WTC11 (cell line): ENCODE data around the gene RFC4. TPM values are rescaled to one million over a fixed set of nuclear protein-coding genes. Genes with fewer than 3 reads are reported as not detected.

Experiments
- ATAC-seq: fragments of 200-7000 bp; cut with Tn5 transposase; 2 replicates; pipeline ENCODE4 v1.10.0; 2021; ENCODE audit warnings: mild to moderate bottlenecking, moderate library complexity
- CTCF ChIA-PET: fragments of 300-600 bp; sonication (Branson Sonifier 250); formaldehyde crosslinking; loops from one replicate; lab custom pipeline; 2021; ENCODE audit warnings: antibody characterized with exemption; lab: Charles Lee
- POLR2A ChIA-PET: fragments of 350-600 bp; sonication (Branson Sonifier 250); formaldehyde crosslinking; loops from one replicate; lab custom pipeline; 2021; ENCODE audit warnings: antibody characterized with exemption; lab: Charles Lee
- DNase-seq: peaks from one replicate; pipeline ENCODE4 v3.0.0; 2021; ENCODE audit warnings: low spot score
- H3K27ac Mint-ChIP-seq: 2 replicates; pipeline ENCODE4 v1.8.0; 2021; ENCODE audit warnings: mixed read lengths
- H3K27me3 Mint-ChIP-seq: 2 replicates; pipeline ENCODE4 v1.8.0; 2021; ENCODE audit warnings: low read depth, mild to moderate bottlenecking, moderate library complexity, mixed read lengths
- H3K36me3 Mint-ChIP-seq: 2 replicates; pipeline ENCODE4 v1.8.0; 2021; ENCODE audit warnings: mixed read lengths
- H3K4me1 Mint-ChIP-seq: 2 replicates; pipeline ENCODE4 v1.8.0; 2022; ENCODE audit warnings: mixed read lengths
- H3K4me3 Mint-ChIP-seq: 2 replicates; pipeline ENCODE4 v1.8.0; 2021; ENCODE audit warnings: mild to moderate bottlenecking, moderate library complexity, mixed read lengths
- H3K9me3 Mint-ChIP-seq: 2 replicates; pipeline ENCODE4 v1.8.0; 2021; ENCODE audit warnings: mixed read lengths
- AR ChIP-seq: fragments of 250-450 bp; sonication (Bioruptor Pico); IDR thresholded peaks from 2 replicates; pipeline ENCODE4 v1.9.0; 2021; ENCODE audit warnings: mild to moderate bottlenecking
- ATF2 ChIP-seq: sonication (generic); formaldehyde crosslinking; IDR thresholded peaks from 2 replicates; pipeline ENCODE4 v1.8.1; 2022; ENCODE audit warnings: low read depth, missing genetic modification reagents, borderline replicate concordance
- FOXP4 ChIP-seq: sonication (generic); formaldehyde crosslinking; IDR thresholded peaks from 2 replicates; pipeline ENCODE4 v1.8.0; 2022; ENCODE audit warnings: mild to moderate bottlenecking, missing genetic modification reagents
- GABPB1 ChIP-seq: sonication (generic); formaldehyde crosslinking; IDR thresholded peaks from 2 replicates; pipeline ENCODE4 v1.8.1; 2023; ENCODE audit warnings: mild to moderate bottlenecking, missing genetic modification reagents
- HMGA2 ChIP-seq: fragments of 250-450 bp; sonication (Bioruptor Pico); IDR thresholded peaks from 2 replicates; pipeline ENCODE4 v1.4.0; 2021; ENCODE audit warnings: mild to moderate bottlenecking, moderate library complexity
- HMGXB4 ChIP-seq: sonication (generic); formaldehyde crosslinking; IDR thresholded peaks from 2 replicates; pipeline ENCODE4 v1.8.1; 2023; ENCODE audit warnings: mild to moderate bottlenecking, moderate library complexity, missing genetic modification reagents
- JAZF1 ChIP-seq: fragments of 250-450 bp; sonication (Bioruptor Pico); IDR thresholded peaks from 2 replicates; pipeline ENCODE4 v1.9.0; 2021; ENCODE audit warnings: moderate library complexity, mild to moderate bottlenecking, inconsistent platforms
- NFATC4 ChIP-seq: fragments of 250-450 bp; sonication (Bioruptor Pico); IDR thresholded peaks from 2 replicates; pipeline ENCODE4 v1.9.0; 2021; ENCODE audit warnings: mild to moderate bottlenecking
- NFYB ChIP-seq: sonication (generic); formaldehyde crosslinking; conservative IDR thresholded peaks from 2 replicates; pipeline ENCODE4 v1.8.0; 2022; ENCODE audit warnings: low read depth, missing genetic modification reagents
- PREB ChIP-seq: sonication (generic); formaldehyde crosslinking; IDR thresholded peaks from 2 replicates; pipeline ENCODE4 v1.8.1; 2022; ENCODE audit warnings: mild to moderate bottlenecking, missing genetic modification reagents, moderate library complexity, borderline replicate concordance
- SOX15 ChIP-seq: fragments of 250-450 bp; sonication (Bioruptor Pico); IDR thresholded peaks from 2 replicates; pipeline ENCODE4 v1.9.0; 2021; ENCODE audit warnings: mild to moderate bottlenecking
- TCF7 ChIP-seq: sonication (generic); formaldehyde crosslinking; IDR thresholded peaks from 2 replicates; pipeline ENCODE4 v1.8.0; 2022; ENCODE audit warnings: mild to moderate bottlenecking, low read depth, missing genetic modification reagents, moderate library complexity
- ZMAT4 ChIP-seq: fragments of 250-450 bp; sonication (Bioruptor Pico); IDR thresholded peaks from 2 replicates; pipeline ENCODE4 v1.9.0; 2021; ENCODE audit warnings: mild to moderate bottlenecking
- ZNF121 ChIP-seq: sonication (generic); formaldehyde crosslinking; IDR thresholded peaks from 2 replicates; pipeline ENCODE4 v1.8.0; 2023; ENCODE audit warnings: missing genetic modification reagents
- ZNF416 ChIP-seq: fragments of 250-450 bp; sonication (Bioruptor Pico); IDR thresholded peaks from 2 replicates; pipeline ENCODE4 v1.9.0; 2021; ENCODE audit warnings: mild to moderate bottlenecking, inconsistent platforms
- ZNF425 ChIP-seq: fragments of 250-450 bp; sonication (Bioruptor Pico); conservative IDR thresholded peaks from 2 replicates; pipeline ENCODE4 v1.9.0; 2021; ENCODE audit warnings: mild to moderate bottlenecking
- ZSCAN18 ChIP-seq: fragments of 250-450 bp; sonication (Bioruptor Pico); IDR thresholded peaks from 2 replicates; pipeline ENCODE4 v2.1.2; 2022; ENCODE audit warnings: mild to moderate bottlenecking, moderate library complexity
- total RNA-seq: library from RNA; stranded (reverse); gene quantifications from 3 replicates; pipeline ENCODE4 v1.2.3, GENCODE V29; 2021

Gene RFC4
- total RNA-seq, 1 experiment from 2014 or later: 104 TPM

GRCh38 chr3:186790261-186790981 lies 15.9 kb downstream of the RFC4 start (continued):
- TF ChIP-seq PREB (CRISPR knock-in tag) (0 out of 2 replicates have a peak, but pooled peaks have one; percentile 22), ZNF416 (CRISPR knock-in tag) (peak; percentile 96), AR (peak; percentile 98), ZMAT4 (CRISPR knock-in tag) (peak; percentile 79; the same call in 1 of the 2 replicates), HMGXB4 (no peak)

- Mint-ChIP-seq H3K9me3 (no peaks in the 10 kb centered on the region), H3K4me3 (no peak overlapping the region), H3K36me3 (peaks cover 86% of the 10 kb centered on the region), H3K4me1 (peaks cover 25% of the 10 kb centered on the region), H3K27ac (no peak overlapping the region), H3K27me3 (no peaks in the 10 kb centered on the region)
- ATAC-seq: no peak; the same call in 1 of the 2 replicates
- DNase-seq: no peak
- ChIA-PET POLR2A (interaction anchor here (0.8 to 1.9 kb wide), 3 partner anchors 8 to 203 kb away, joined by 3 to 4 read pairs (median 4); no protein-coding TSS in a partner anchor), CTCF (interaction anchor here (0.7 kb wide), 1 partner anchor 200 kb away, joined by 3 read pairs; no protein-coding TSS in a partner anchor)
- no peak for TF ChIP-seq SOX15 (CRISPR knock-in tag)
- TF ChIP-seq ATF2 (CRISPR knock-in tag): no peak
- TF ChIP-seq NFYB (CRISPR knock-in tag): no peak
- TF ChIP-seq TCF7 (CRISPR knock-in tag): no peak
- no peak for TF ChIP-seq FOXP4
- peak; percentile 49 for TF ChIP-seq NFATC4 (CRISPR knock-in tag)
- TF ChIP-seq ZSCAN18 (CRISPR knock-in tag): no peak
- TF ChIP-seq GABPB1: no peak
- TF ChIP-seq ZNF425 (CRISPR knock-in tag): no peak; the same call in 1 of the 2 replicates
- TF ChIP-seq JAZF1 (CRISPR knock-in tag): no peak
- no peak for TF ChIP-seq HMGA2 (CRISPR knock-in tag)
- TF ChIP-seq ZNF121: no peak
Measured at GRCh38 chr3:186789554-186790260, 16.6 kb downstream of the RFC4 start.
